Hepatocyte (in vitro differentiated cells): ENCODE data around the gene ZNF581. TPM values are rescaled to one million over a fixed set of nuclear protein-coding genes. Genes with fewer than 3 reads are reported as not detected.

Experiments
- DNase-seq: peaks from one replicate; pipeline ENCODE4 v3.0.0-alpha.2; 2016; ENCODE audit warnings: low spot score
- H2AFZ ChIP-seq: fragments of 200-600 bp; sonication (generic); 2 replicates; pipeline ENCODE4 v1.6.0; 2016; ENCODE audit warnings: antibody characterized with exemption, mild to moderate bottlenecking
- H3K27ac ChIP-seq: fragments of 200-600 bp; sonication (generic); 2 replicates; pipeline ENCODE4 v1.5.1; 2016; ENCODE audit warnings: mild to moderate bottlenecking
- H3K27me3 ChIP-seq: fragments of 200-600 bp; sonication (generic); 2 replicates; pipeline ENCODE4 v1.6.1; 2016
- H3K36me3 ChIP-seq: fragments of 200-600 bp; sonication (generic); replicated peaks from 2 replicates; pipeline ENCODE4 v1.5.1; 2016; ENCODE audit warnings: low read depth; ENCODE audit not compliant: insufficient read depth
- H3K4me1 ChIP-seq: fragments of 200-600 bp; sonication (generic); 2 replicates; pipeline ENCODE4 v1.5.1; 2016; ENCODE audit warnings: mild to moderate bottlenecking, moderate library complexity; ENCODE audit not compliant: insufficient read depth
- H3K4me2 ChIP-seq: fragments of 200-600 bp; sonication (generic); 2 replicates; pipeline ENCODE4 v1.6.0; 2016
- H3K4me3 ChIP-seq: fragments of 200-600 bp; sonication (generic); 2 replicates; pipeline ENCODE4 v1.5.1; 2016; ENCODE audit warnings: mild to moderate bottlenecking
- H3K79me2 ChIP-seq: fragments of 200-600 bp; sonication (generic); 2 replicates; pipeline ENCODE4 v1.6.0; 2017; ENCODE audit warnings: mild to moderate bottlenecking
- H3K9me2 ChIP-seq: fragments of 200-600 bp; sonication (generic); replicated peaks from 2 replicates; pipeline ENCODE4 v1.6.0; 2017; ENCODE audit warnings: mild to moderate bottlenecking; ENCODE audit not compliant: insufficient read depth
- H3K9me3 ChIP-seq: fragments of 200-600 bp; sonication (generic); 2 replicates; pipeline ENCODE4 v1.5.1; 2016; ENCODE audit warnings: low read depth, mild to moderate bottlenecking
- H4K20me1 ChIP-seq: fragments of 200-600 bp; sonication (generic); 2 replicates; pipeline ENCODE4 v1.6.0; 2016; ENCODE audit warnings: mild to moderate bottlenecking; ENCODE audit not compliant: insufficient read depth, poor library complexity, severe bottlenecking
- CTCF ChIP-seq: fragments of 200-600 bp; sonication (generic); IDR thresholded peaks from 2 replicates; pipeline ENCODE4 v1.5.1; 2016; ENCODE audit warnings: antibody characterized with exemption, mild to moderate bottlenecking; ENCODE audit not compliant: poor library complexity
- EZH2 ChIP-seq: fragments of 200-600 bp; sonication (generic); IDR thresholded peaks from 2 replicates; pipeline ENCODE4 v1.6.1; 2016; ENCODE audit warnings: antibody characterized with exemption, mild to moderate bottlenecking, borderline replicate concordance
- EZH2phosphoT487 ChIP-seq: fragments of 200-600 bp; sonication (generic); IDR thresholded peaks from one replicate; pipeline ENCODE4 v1.6.1; 2018; ENCODE audit warnings: antibody characterized with exemption, mild to moderate bottlenecking, low read depth, moderate library complexity; ENCODE audit not compliant: unreplicated experiment, severe bottlenecking
- WGBS: methylation state at CpG from one replicate; pipeline ENCODE4 v1.1.6; 2016; ENCODE audit warnings: low lambda C conversion rate; ENCODE audit errors: missing lambda C conversion rate; 5-methylcytosine and 5-hydroxymethylcytosine counted together
- polyA plus RNA-seq: library from polyadenylated mRNA; unstranded; fragments of >200 nt; fragmentation: Nextera tagmentation; extraction: Ambion mirVana; gene quantifications from 2 replicates; pipeline ENCODE4 v1.2.1, GENCODE V29; 2016
- total RNA-seq: library from RNA; depleted of rRNA; stranded (reverse); fragments of >200 nt; gene quantifications from 2 replicates; pipeline ENCODE4 v1.2.3, GENCODE V29; 2014

Gene ZNF581
- total and polyA plus RNA-seq, 2 experiments from 2014 or later: 12.2 to 22.5 TPM

- peak overlapping the region; percentile 95 for H3K27ac ChIP-seq
- H3K9me3 ChIP-seq: no peaks in the 10 kb centered on the region
- no peak overlapping the region for H3K4me3 ChIP-seq
- peaks cover 19% of the 10 kb centered on the region for H3K4me1 ChIP-seq
- no peaks in the 10 kb centered on the region for H3K9me2 ChIP-seq
- no peak overlapping the region for H2AFZ ChIP-seq
- no peak for TF ChIP-seq CTCF
- no peak for TF ChIP-seq EZH2phosphoT487
- TF ChIP-seq EZH2: no peak
- H3K4me2 ChIP-seq: peak overlapping the region; percentile 86
- DNase-seq: peak; percentile 99
- no peaks in the 10 kb centered on the region for H3K36me3 ChIP-seq
- H4K20me1 ChIP-seq: peaks cover 6% of the 10 kb centered on the region
- 0% methylated on average over 16 of the region's 43 CpGs for WGBS
- H3K79me2 ChIP-seq: peaks cover 46% of the 10 kb centered on the region
- no peaks in the 10 kb centered on the region for H3K27me3 ChIP-seq
These were observed 38.2 kb upstream of the ZNF581 start for GRCh38 chr19:55605207-55605636.

- TF ChIP-seq EZH2 (no peak), EZH2phosphoT487 (no peak), CTCF (peak; percentile 84)
- Histone ChIP-seq H3K79me2 (peaks cover 51% of the 10 kb centered on the region), H3K9me3 (no peaks in the 10 kb centered on the region), H3K27ac (peak within 1 kb of the TSS; percentile 95), H4K20me1 (peaks cover 6% of the 10 kb centered on the region), H3K9me2 (no peaks in the 10 kb centered on the region), H3K4me1 (peaks cover 17% of the 10 kb centered on the region), H2AFZ (peak within 1 kb of the TSS; percentile 80), H3K36me3 (no peaks in the 10 kb centered on the region), H3K4me3 (peak within 1 kb of the TSS; percentile 96), H3K4me2 (peak within 1 kb of the TSS; percentile 86), H3K27me3 (no peaks in the 10 kb centered on the region)
- peak; percentile 94 for DNase-seq
- 2% methylated on average over 16 of the region's 44 CpGs for WGBS
These were observed 37.6 kb upstream of the ZNF581 start, which contains the start of gene ZNF865 for GRCh38 chr19:55605637-55606470. Gene ZNF865 (plus strand): TSS chr19:55605647. CDS start chr19:55613619, 7,972 bp downstream.

- no peak for TF ChIP-seq EZH2
- TF ChIP-seq CTCF: no peak
- TF ChIP-seq EZH2phosphoT487: no peak
- DNase-seq: no peak
- H3K27ac ChIP-seq: peak overlapping the region; percentile 78
- no peaks in the 10 kb centered on the region for H3K9me3 ChIP-seq
- H3K79me2 ChIP-seq: peaks cover 53% of the 10 kb centered on the region
- no peak overlapping the region for H3K4me3 ChIP-seq
- H3K27me3 ChIP-seq: no peaks in the 10 kb centered on the region
- H4K20me1 ChIP-seq: peaks cover 6% of the 10 kb centered on the region
- H3K4me2 ChIP-seq: peak overlapping the region; percentile 86
- H3K9me2 ChIP-seq: no peaks in the 10 kb centered on the region
- no peak overlapping the region for H2AFZ ChIP-seq
- peaks cover 13% of the 10 kb centered on the region for H3K4me1 ChIP-seq
- H3K36me3 ChIP-seq: no peaks in the 10 kb centered on the region
- 32% methylated on average over 12 of the region's 12 CpGs for WGBS
These were observed 37.0 kb upstream of the ZNF581 start for GRCh38 chr19:55606471-55606787.
